HEK293 (cell line): ENCODE measurements around the gene MROH2B.

Experiments
- KLF1 ChIP-seq: fragments of 450-650 bp; formaldehyde crosslinking; IDR thresholded peaks from 2 replicates; pipeline ENCODE4 v1.5.1; 2016; ENCODE audit warnings: missing biosample characterization, missing genetic modification characterization
- TCF7L2 ChIP-seq: IDR thresholded peaks from 2 replicates; pipeline ENCODE4 v1.6.1; 2011; ENCODE audit warnings: low read depth, mild to moderate bottlenecking, inconsistent platforms, low read length, moderate library complexity, borderline replicate concordance
- ZBTB1 ChIP-seq: fragments of 450-650 bp; formaldehyde crosslinking; IDR thresholded peaks from 2 replicates; pipeline ENCODE4 v1.5.1; 2016; ENCODE audit warnings: missing biosample characterization, missing genetic modification characterization
- ZBTB7A ChIP-seq: fragments of 450-650 bp; formaldehyde crosslinking; IDR thresholded peaks from 2 replicates; pipeline ENCODE4 v1.5.1; 2016; ENCODE audit warnings: low read depth, missing biosample characterization, missing genetic modification characterization
- ZNF138 ChIP-seq: fragments of 450-650 bp; formaldehyde crosslinking; IDR thresholded peaks from 2 replicates; pipeline ENCODE4 v1.5.1; 2016; ENCODE audit warnings: missing biosample characterization, missing genetic modification characterization, borderline replicate concordance
- ZNF140 ChIP-seq: fragments of 450-650 bp; formaldehyde crosslinking; IDR thresholded peaks from 2 replicates; pipeline ENCODE4 v1.5.1; 2016; ENCODE audit warnings: missing biosample characterization, missing genetic modification characterization
- ZNF214 ChIP-seq: fragments of 450-650 bp; formaldehyde crosslinking; IDR thresholded peaks from 2 replicates; pipeline ENCODE4 v1.5.1; 2017; ENCODE audit warnings: missing biosample characterization, mild to moderate bottlenecking, missing genetic modification characterization, borderline replicate concordance
- ZNF416 ChIP-seq: fragments of 450-650 bp; formaldehyde crosslinking; IDR thresholded peaks from 2 replicates; pipeline ENCODE4 v1.5.1; 2016; ENCODE audit warnings: missing biosample characterization, missing genetic modification characterization
- ZNF473 ChIP-seq: fragments of 450-650 bp; formaldehyde crosslinking; IDR thresholded peaks from 2 replicates; pipeline ENCODE4 v1.5.1; 2017; ENCODE audit warnings: missing biosample characterization, missing genetic modification characterization
- ZSCAN23 ChIP-seq: fragments of 450-650 bp; formaldehyde crosslinking; IDR thresholded peaks from 2 replicates; pipeline ENCODE4 v1.5.1; 2016; ENCODE audit warnings: missing biosample characterization, missing genetic modification characterization
- TF ChIP-seq, protein P1 (sequence below): fragments of 450-650 bp; formaldehyde crosslinking; IDR thresholded peaks from 2 replicates; pipeline ENCODE4 v1.5.1; 2017; ENCODE audit warnings: missing biosample characterization, mild to moderate bottlenecking, missing genetic modification characterization, moderate library complexity
- TF ChIP-seq, protein P2 (sequence below): fragments of 450-650 bp; formaldehyde crosslinking; optimal IDR thresholded peaks from 2 replicates; pipeline ENCODE3; 2016; ENCODE audit warnings: missing biosample characterization, mild to moderate bottlenecking, missing genetic modification characterization
- TF ChIP-seq, protein P3 (sequence below): fragments of 450-650 bp; formaldehyde crosslinking; IDR thresholded peaks from 2 replicates; pipeline ENCODE4 v1.5.1; 2016; ENCODE audit warnings: missing biosample characterization, missing genetic modification characterization
- TF ChIP-seq, protein P4 (sequence below): fragments of 450-650 bp; formaldehyde crosslinking; IDR thresholded peaks from 2 replicates; pipeline ENCODE4 v1.5.1; 2016; ENCODE audit warnings: missing biosample characterization, missing genetic modification characterization

DNA sequence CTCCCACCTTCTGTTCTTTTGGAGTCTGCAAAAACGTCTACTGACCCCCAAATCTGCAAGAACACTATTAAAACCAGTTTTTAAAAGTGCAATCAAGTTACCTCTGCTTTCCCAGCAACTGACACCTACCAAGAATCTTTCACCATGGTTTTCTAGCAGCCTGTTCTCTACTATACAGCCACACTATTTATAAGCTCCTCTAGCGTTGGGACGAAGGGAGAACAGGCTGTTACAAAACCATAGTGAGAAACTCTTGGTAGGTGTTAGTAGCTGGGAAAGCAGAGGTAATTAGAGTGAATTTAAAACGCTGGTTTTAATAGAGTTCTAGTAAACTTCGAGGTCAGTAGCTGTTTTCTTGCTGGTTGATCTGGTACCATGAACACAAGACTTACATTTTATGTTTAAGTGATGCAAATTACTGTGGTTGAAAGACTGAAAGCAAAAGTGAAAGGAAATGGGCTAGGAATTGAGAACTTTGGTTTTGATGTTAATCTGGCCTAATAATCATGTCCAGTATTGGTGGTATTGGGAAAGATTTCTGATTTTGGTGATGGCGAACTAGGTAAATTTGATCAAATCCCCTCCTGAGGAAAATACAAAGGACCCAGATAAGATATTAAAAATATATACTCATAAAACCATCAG is 5.3 kb downstream of the MROH2B start:
- TF ChIP-seq, protein P1, sequence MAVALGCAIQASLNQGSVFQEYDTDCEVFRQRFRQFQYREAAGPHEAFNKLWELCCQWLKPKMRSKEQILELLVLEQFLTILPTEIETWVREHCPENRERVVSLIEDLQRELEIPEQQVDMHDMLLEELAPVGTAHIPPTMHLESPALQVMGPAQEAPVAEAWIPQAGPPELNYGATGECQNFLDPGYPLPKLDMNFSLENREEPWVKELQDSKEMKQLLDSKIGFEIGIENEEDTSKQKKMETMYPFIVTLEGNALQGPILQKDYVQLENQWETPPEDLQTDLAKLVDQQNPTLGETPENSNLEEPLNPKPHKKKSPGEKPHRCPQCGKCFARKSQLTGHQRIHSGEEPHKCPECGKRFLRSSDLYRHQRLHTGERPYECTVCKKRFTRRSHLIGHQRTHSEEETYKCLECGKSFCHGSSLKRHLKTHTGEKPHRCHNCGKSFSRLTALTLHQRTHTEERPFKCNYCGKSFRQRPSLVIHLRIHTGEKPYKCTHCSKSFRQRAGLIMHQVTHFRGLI (tag by site-specific recombination) = no peak
- TF ChIP-seq, protein P2, sequence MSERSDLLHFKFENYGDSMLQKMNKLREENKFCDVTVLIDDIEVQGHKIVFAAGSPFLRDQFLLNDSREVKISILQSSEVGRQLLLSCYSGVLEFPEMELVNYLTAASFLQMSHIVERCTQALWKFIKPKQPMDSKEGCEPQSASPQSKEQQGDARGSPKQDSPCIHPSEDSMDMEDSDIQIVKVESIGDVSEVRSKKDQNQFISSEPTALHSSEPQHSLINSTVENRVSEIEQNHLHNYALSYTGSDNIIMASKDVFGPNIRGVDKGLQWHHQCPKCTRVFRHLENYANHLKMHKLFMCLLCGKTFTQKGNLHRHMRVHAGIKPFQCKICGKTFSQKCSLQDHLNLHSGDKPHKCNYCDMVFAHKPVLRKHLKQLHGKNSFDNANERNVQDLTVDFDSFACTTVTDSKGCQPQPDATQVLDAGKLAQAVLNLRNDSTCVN (tag by site-specific recombination) = no peak
- TF ChIP-seq, protein P3, sequence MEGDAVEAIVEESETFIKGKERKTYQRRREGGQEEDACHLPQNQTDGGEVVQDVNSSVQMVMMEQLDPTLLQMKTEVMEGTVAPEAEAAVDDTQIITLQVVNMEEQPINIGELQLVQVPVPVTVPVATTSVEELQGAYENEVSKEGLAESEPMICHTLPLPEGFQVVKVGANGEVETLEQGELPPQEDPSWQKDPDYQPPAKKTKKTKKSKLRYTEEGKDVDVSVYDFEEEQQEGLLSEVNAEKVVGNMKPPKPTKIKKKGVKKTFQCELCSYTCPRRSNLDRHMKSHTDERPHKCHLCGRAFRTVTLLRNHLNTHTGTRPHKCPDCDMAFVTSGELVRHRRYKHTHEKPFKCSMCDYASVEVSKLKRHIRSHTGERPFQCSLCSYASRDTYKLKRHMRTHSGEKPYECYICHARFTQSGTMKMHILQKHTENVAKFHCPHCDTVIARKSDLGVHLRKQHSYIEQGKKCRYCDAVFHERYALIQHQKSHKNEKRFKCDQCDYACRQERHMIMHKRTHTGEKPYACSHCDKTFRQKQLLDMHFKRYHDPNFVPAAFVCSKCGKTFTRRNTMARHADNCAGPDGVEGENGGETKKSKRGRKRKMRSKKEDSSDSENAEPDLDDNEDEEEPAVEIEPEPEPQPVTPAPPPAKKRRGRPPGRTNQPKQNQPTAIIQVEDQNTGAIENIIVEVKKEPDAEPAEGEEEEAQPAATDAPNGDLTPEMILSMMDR (tag by site-specific recombination) = no peak
- TF ChIP-seq KLF1 (tag by site-specific recombination) = no peak
- TF ChIP-seq ZNF416 (tag by site-specific recombination) = no peak
- TF ChIP-seq ZSCAN23 (tag by site-specific recombination) = no peak
- no peak for TF ChIP-seq ZNF473
- no peak for TF ChIP-seq ZNF138 (tag by site-specific recombination)
- no peak for TF ChIP-seq ZNF140
- TF ChIP-seq ZNF214 (tag by site-specific recombination) = no peak
- TF ChIP-seq ZBTB7A = no peak
- TF ChIP-seq, protein P4, sequence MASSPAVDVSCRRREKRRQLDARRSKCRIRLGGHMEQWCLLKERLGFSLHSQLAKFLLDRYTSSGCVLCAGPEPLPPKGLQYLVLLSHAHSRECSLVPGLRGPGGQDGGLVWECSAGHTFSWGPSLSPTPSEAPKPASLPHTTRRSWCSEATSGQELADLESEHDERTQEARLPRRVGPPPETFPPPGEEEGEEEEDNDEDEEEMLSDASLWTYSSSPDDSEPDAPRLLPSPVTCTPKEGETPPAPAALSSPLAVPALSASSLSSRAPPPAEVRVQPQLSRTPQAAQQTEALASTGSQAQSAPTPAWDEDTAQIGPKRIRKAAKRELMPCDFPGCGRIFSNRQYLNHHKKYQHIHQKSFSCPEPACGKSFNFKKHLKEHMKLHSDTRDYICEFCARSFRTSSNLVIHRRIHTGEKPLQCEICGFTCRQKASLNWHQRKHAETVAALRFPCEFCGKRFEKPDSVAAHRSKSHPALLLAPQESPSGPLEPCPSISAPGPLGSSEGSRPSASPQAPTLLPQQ (tag by site-specific recombination) = no peak
- TF ChIP-seq TCF7L2 = no peak
- no peak for TF ChIP-seq ZBTB1 (tag by site-specific recombination)
